Chondrocyte (in vitro differentiated cells): ENCODE results near the gene ACYP2. TPM values are rescaled to one million over a fixed set of nuclear protein-coding genes. Genes with fewer than 3 reads are reported as not detected.
"Not testable (repeated sequence)": the region's sequence is repeated elsewhere in the genome, so short reads cannot be mapped to it uniquely, and the experiment has no call there.

Source experiments
- DNase-seq: peaks from one replicate; pipeline ENCODE4 v3.0.0; 2021; ENCODE audit warnings: mixed read lengths, low spot score
- H3K27ac Mint-ChIP-seq: one replicate; pipeline ENCODE4 v1.8.0; 2021; ENCODE audit warnings: mild to moderate bottlenecking, moderate library complexity, mixed read lengths; ENCODE audit not compliant: unreplicated experiment
- H3K27me3 Mint-ChIP-seq: 2 replicates; pipeline ENCODE4 v1.8.0; 2021; ENCODE audit warnings: low read depth, mixed read lengths
- H3K36me3 Mint-ChIP-seq: 2 replicates; pipeline ENCODE4 v1.8.0; 2021; ENCODE audit warnings: low read depth, mixed read lengths
- H3K4me1 Mint-ChIP-seq: 2 replicates; pipeline ENCODE4 v1.8.0; 2021; ENCODE audit warnings: low read depth, mild to moderate bottlenecking, mixed read lengths
- H3K4me3 Mint-ChIP-seq: one replicate; pipeline ENCODE4 v1.8.0; 2021; ENCODE audit warnings: mild to moderate bottlenecking, moderate library complexity, mixed read lengths; ENCODE audit not compliant: unreplicated experiment
- H3K9me3 Mint-ChIP-seq: 2 replicates; pipeline ENCODE4 v1.8.0; 2021; ENCODE audit warnings: low read depth, mixed read lengths
- long read RNA-seq: library from polyadenylated mRNA; stranded (forward); transcript quantifications from one replicate; pipeline ENCODE4 v2.0.0, GENCODE V29; 2021
- total RNA-seq: library from RNA; stranded (reverse); gene quantifications from 3 replicates; pipeline ENCODE4 v1.2.1, GENCODE V29; 2021
- TF ChIP-seq, protein P1 (sequence below): fragments of 200-600 bp; sonication (generic); IDR thresholded peaks from 2 replicates; pipeline ENCODE4 v1.5.0; 2021; ENCODE audit warnings: antibody characterized with exemption, mild to moderate bottlenecking, moderate library complexity

Gene ACYP2
- total RNA-seq: 6.5 to 9.1 TPM (median 7.7 TPM) in 3 replicates
- long read RNA-seq, partial matches to known transcripts: 6 of 10 reads
- long read RNA-seq, other reads (novel, unspliced or antisense): 4 of 10 reads

DNA sequence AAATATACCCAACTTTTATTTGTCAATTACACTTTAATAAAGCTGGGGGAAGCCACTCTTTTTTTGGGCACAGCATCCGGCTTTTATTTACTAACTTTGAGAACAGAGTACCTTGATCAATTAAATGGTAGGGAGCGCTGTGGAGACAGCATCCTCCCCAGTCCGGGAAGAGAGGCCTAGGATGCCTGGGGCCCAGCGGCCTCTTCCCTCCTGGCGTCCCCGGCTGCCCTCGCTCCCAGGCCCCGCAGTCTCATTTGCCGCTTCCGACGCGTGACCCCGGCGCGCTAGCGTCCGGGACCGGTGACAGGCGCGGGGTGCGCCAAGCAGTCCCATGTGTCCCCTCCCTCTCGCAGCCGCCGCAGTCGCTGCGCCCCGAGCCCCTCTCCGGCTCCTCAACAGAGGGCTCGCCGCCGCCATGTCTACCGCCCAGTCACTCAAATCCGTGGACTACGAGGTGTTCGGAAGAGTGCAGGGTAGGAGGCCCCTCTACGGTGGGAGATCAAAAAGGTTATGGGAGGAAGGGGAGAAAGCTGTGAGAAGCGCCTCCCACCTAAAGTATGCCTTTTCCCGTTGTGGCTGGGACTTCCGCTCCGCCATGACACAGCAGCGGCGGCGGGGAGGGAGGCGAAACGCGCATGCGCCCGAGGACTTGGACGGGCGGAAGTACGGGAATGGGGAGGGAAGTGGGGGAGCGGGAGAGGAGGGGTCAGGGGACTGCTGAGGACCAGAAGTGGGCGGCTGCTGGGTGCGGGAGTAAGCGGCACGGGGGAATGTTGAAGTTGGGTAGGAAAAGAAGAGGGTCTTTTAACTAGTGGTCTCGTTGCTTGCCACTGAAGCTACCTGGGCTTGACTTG lies at the start of gene ACYP2:
Gene ACYP2 (plus strand): TSS at position 332 of the 854 bp plus-strand sequence.
- DNase-seq: no peak
- Mint-ChIP-seq H3K36me3 (no peaks in the 10 kb centered on the region), H3K4me1 (peaks cover 14% of the 10 kb centered on the region), H3K4me3 (peak within 1 kb of the TSS; percentile 82), H3K27ac (peak within 1 kb of the TSS; percentile 100), H3K9me3 (no peaks in the 10 kb centered on the region), H3K27me3 (no peaks in the 10 kb centered on the region)
- TF ChIP-seq, protein P1, sequence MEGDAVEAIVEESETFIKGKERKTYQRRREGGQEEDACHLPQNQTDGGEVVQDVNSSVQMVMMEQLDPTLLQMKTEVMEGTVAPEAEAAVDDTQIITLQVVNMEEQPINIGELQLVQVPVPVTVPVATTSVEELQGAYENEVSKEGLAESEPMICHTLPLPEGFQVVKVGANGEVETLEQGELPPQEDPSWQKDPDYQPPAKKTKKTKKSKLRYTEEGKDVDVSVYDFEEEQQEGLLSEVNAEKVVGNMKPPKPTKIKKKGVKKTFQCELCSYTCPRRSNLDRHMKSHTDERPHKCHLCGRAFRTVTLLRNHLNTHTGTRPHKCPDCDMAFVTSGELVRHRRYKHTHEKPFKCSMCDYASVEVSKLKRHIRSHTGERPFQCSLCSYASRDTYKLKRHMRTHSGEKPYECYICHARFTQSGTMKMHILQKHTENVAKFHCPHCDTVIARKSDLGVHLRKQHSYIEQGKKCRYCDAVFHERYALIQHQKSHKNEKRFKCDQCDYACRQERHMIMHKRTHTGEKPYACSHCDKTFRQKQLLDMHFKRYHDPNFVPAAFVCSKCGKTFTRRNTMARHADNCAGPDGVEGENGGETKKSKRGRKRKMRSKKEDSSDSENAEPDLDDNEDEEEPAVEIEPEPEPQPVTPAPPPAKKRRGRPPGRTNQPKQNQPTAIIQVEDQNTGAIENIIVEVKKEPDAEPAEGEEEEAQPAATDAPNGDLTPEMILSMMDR: peak; percentile 67

DNA sequence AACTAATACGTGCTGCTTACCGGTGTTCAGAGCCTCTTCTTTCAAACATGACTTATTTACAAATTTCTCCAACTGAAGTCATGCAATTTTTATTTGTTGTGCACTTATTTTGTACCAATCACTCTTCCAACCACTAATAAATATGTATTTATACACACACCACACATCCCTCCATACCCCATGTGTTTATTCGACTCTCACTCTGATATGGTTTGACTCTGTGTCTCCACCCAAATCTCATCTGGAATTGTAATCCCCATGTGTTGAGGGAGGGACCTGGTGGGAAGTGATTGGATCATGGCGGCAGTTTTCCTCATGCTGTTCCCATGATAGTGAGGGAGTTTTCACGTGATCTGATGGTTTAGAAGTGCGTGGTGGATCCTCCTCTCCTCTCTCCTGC lies 49.5 kb upstream of the ACYP2 start:
- Mint-ChIP-seq H3K36me3 (no peaks in the 10 kb centered on the region), H3K4me1 (peaks cover 18% of the 10 kb centered on the region), H3K27ac (no peak overlapping the region), H3K4me3 (no peak overlapping the region), H3K9me3 (no peaks in the 10 kb centered on the region), H3K27me3 (no peaks in the 10 kb centered on the region)
- DNase-seq: no peak
- TF ChIP-seq, protein P1: no peak

DNA sequence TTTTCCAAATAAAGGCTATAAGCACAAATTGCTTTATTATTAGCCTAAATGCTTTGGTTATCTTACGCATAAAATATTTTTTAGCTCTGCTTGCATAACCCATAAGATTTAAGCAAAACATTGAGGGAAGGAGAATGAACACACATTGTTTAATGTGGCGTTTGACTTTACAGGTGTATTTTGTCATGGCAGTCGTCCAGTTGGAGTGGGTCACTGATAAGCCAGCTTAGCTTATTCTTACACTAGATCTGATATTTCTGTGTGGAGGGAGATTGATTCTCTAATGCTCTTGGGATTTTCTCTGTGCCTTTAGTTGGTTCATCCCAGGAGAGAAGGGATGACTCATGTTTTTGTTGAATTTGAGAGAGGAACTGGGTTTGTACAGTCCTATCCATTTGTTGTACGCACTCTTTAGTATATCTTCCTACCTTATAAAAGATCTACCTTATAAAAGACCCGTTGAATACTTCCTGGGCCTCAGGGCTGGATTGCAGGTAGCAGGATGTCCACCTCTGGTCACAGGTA lies 47.5 kb upstream of the ACYP2 start:
- Mint-ChIP-seq H3K9me3 (peaks cover under 1% of the 10 kb centered on the region), H3K4me1 (peaks cover 9% of the 10 kb centered on the region), H3K4me3 (no peak overlapping the region), H3K27me3 (no peaks in the 10 kb centered on the region), H3K36me3 (no peaks in the 10 kb centered on the region), H3K27ac (no peak overlapping the region)
- DNase-seq: no peak
- TF ChIP-seq, protein P1: no peak

DNA sequence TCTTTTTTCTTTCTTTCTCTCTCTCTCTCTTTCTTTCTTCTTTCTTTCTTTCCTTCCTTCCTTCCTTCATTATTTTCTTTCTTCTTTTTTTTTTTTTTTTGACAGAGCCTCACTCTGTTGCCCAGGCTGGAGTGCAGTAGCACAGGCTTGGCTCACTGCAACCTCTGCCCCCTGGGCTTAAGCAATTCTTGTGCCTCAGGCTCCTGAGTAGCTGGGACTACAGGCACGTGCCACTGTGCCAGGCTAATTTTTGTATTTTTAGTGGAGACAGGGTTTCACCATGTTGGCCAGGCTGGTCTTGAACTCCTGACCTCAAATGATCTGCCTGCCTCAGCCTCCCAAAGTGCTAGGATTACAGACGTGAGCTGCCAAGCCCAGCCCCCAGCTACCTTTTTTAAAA lies 42.9 kb upstream of the ACYP2 start:
- not testable (repeated sequence) for H3K36me3 Mint-ChIP-seq, DNase-seq, H3K9me3 Mint-ChIP-seq, H3K4me1 Mint-ChIP-seq, H3K4me3 Mint-ChIP-seq, H3K27ac Mint-ChIP-seq, H3K27me3 Mint-ChIP-seq

DNA sequence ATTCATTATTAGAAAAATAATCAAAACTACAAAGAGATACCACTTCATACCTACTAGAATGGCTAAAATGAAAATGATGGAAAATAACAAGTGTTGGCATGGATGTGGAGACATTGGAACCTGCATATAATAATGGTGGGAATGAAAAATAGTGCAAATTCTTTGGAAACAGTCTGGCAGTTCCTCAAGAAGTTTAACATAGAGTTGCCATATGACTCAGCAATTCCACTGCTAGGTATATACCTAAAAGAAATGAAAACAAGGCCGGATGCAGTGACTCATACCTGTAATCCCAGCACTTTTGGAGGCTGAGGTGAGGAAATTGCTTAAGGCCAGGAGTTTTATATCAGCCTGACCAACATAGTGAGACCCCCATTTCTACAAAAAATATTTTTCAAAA lies 41.6 kb upstream of the ACYP2 start:
- no peak overlapping the region for H3K4me3 Mint-ChIP-seq
- TF ChIP-seq, protein P1: no peak
- DNase-seq: no peak
- H3K27ac Mint-ChIP-seq: no peak overlapping the region
- H3K27me3 Mint-ChIP-seq: no peaks in the 10 kb centered on the region
- H3K9me3 Mint-ChIP-seq: peaks cover 6% of the 10 kb centered on the region
- no peaks in the 10 kb centered on the region for H3K36me3 Mint-ChIP-seq
- H3K4me1 Mint-ChIP-seq: no peaks in the 10 kb centered on the region
